ENCODE measurements around the gene CELF4. TPM values are rescaled to one million over a fixed set of nuclear protein-coding genes. Genes with fewer than 3 reads are reported as not detected.

CELF4 gene
- total RNA-seq, 1 experiment from 2014 or later, result 0.11 TPM

- no peaks in the 10 kb centered on the region for H3K9me3 Mint-ChIP-seq (ENCODE audit: unreplicated experiment)
- no TSS peak for BruUV-seq (replicated peaks)
- ChIA-PET CTCF (interaction anchor here (1.0 kb wide), 1 partner anchor 308 kb away, joined by 3 read pairs; no protein-coding TSS in a partner anchor), POLR2A (interaction anchor here (0.5 kb wide), 1 partner anchor 48 kb away, joined by 4 read pairs; no protein-coding TSS in a partner anchor)
- no peak for TF ChIP-seq CTCF (IDR thresholded peaks at IDR 0.05; ENCODE audit: insufficient read depth in 1 of 2, low read depth in 1 of 2, low read length in 1 of 2, severe bottlenecking in 1 of 2, unreplicated experiment in 1 of 2)
- no peaks in the 10 kb centered on the region for H3K36me3 ChIP-seq (ENCODE audit: control insufficient read depth, insufficient read depth, low read length)
- no peaks in the 10 kb centered on the region for H3K27me3 Mint-ChIP-seq (ENCODE audit: insufficient read depth, unreplicated experiment)
- H3K4me1 ChIP-seq, result no peaks in the 10 kb centered on the region
- DNase-seq, result no peak
- H3K4me3 Mint-ChIP-seq (ENCODE audit: unreplicated experiment), result no peak overlapping the region
- H3K4me3 ChIP-seq (ENCODE audit: low read depth, low read length), result no peak overlapping the region
- no peaks in the 10 kb centered on the region for H3K27me3 ChIP-seq (replicated peaks; ENCODE audit: control insufficient read depth, insufficient read depth, low read length)
- intact Hi-C loops (cut with micrococcal nuclease; ENCODE audit: unreplicated experiment), result no loop called here
- H3K36me3 Mint-ChIP-seq (ENCODE audit: insufficient read depth, unreplicated experiment), result no peaks in the 10 kb centered on the region
- H3K27ac Mint-ChIP-seq (ENCODE audit: unreplicated experiment), result no peak overlapping the region
- no peaks in the 10 kb centered on the region for H3K9me3 ChIP-seq
- no peaks in the 10 kb centered on the region for H3K4me1 Mint-ChIP-seq (ENCODE audit: low read depth, unreplicated experiment)
Measured at GRCh38 chr18:37327063-37327577, 238.5 kb downstream of the CELF4 start.

- Mint-ChIP-seq H3K27me3 (ENCODE audit: insufficient read depth, unreplicated experiment) (no peaks in the 10 kb centered on the region), H3K27ac (ENCODE audit: unreplicated experiment) (no peak overlapping the region), H3K9me3 (ENCODE audit: unreplicated experiment) (no peaks in the 10 kb centered on the region), H3K36me3 (ENCODE audit: insufficient read depth, unreplicated experiment) (no peaks in the 10 kb centered on the region), H3K4me3 (ENCODE audit: unreplicated experiment) (no peak overlapping the region), H3K4me1 (ENCODE audit: low read depth, unreplicated experiment) (no peaks in the 10 kb centered on the region)
- H3K4me3 ChIP-seq (ENCODE audit: low read depth, low read length), result no peak overlapping the region
- POLR2A ChIA-PET, result no interaction called here
- CTCF ChIA-PET, result interaction anchor here (0.8 kb wide), 1 partner anchor 13 kb away, joined by 3 read pairs; no protein-coding TSS in a partner anchor
- peak; percentile 33 to 34 for DNase-seq
- no peaks in the 10 kb centered on the region for H3K27me3 ChIP-seq (replicated peaks; ENCODE audit: control insufficient read depth, insufficient read depth, low read length)
- no peaks in the 10 kb centered on the region for H3K9me3 ChIP-seq
- no TSS peak for BruUV-seq (replicated peaks)
- no peaks in the 10 kb centered on the region for H3K36me3 ChIP-seq (ENCODE audit: control insufficient read depth, insufficient read depth, low read length)
- peak; percentile 43 to 64 for TF ChIP-seq CTCF (IDR thresholded peaks at IDR 0.05; ENCODE audit: insufficient read depth in 1 of 2, low read depth in 1 of 2, low read length in 1 of 2, severe bottlenecking in 1 of 2, unreplicated experiment in 1 of 2)
- intact Hi-C loops (cut with micrococcal nuclease; ENCODE audit: unreplicated experiment), result no loop called here
- H3K4me1 ChIP-seq, result no peaks in the 10 kb centered on the region
Measured at GRCh38 chr18:37322492-37323035, 243.0 kb downstream of the CELF4 start.

- H3K4me1 ChIP-seq, result no peaks in the 10 kb centered on the region
- no peak for DNase-seq
- no peak overlapping the region for H3K4me3 ChIP-seq (ENCODE audit: low read depth, low read length)
- Mint-ChIP-seq H3K36me3 (ENCODE audit: insufficient read depth, unreplicated experiment) (no peaks in the 10 kb centered on the region), H3K27ac (ENCODE audit: unreplicated experiment) (no peak overlapping the region), H3K27me3 (ENCODE audit: insufficient read depth, unreplicated experiment) (no peaks in the 10 kb centered on the region), H3K4me3 (ENCODE audit: unreplicated experiment) (no peak overlapping the region), H3K9me3 (ENCODE audit: unreplicated experiment) (no peaks in the 10 kb centered on the region), H3K4me1 (ENCODE audit: low read depth, unreplicated experiment) (no peaks in the 10 kb centered on the region)
- H3K27me3 ChIP-seq (replicated peaks; ENCODE audit: control insufficient read depth, insufficient read depth, low read length), result no peaks in the 10 kb centered on the region
- no peak for TF ChIP-seq CTCF (IDR thresholded peaks at IDR 0.05; ENCODE audit: insufficient read depth in 1 of 2, low read depth in 1 of 2, low read length in 1 of 2, severe bottlenecking in 1 of 2, unreplicated experiment in 1 of 2)
- ChIA-PET CTCF (interaction anchor here (0.6 to 0.8 kb wide), 2 partner anchors 12 to 14 kb away, joined by 3 read pairs; no protein-coding TSS in a partner anchor), POLR2A (no interaction called here)
- intact Hi-C loops (cut with micrococcal nuclease; ENCODE audit: unreplicated experiment), result no loop called here
- no TSS peak for BruUV-seq (replicated peaks)
- no peaks in the 10 kb centered on the region for H3K36me3 ChIP-seq (ENCODE audit: control insufficient read depth, insufficient read depth, low read length)
- no peaks in the 10 kb centered on the region for H3K9me3 ChIP-seq
Measured at GRCh38 chr18:37321582-37322491, 243.8 kb downstream of the CELF4 start.
